ENCODE data around the gene PEPD.
"Not testable (repeated sequence)": the region's sequence is repeated elsewhere in the genome, so short reads cannot be mapped to it uniquely, and the experiment has no call there.

DNA sequence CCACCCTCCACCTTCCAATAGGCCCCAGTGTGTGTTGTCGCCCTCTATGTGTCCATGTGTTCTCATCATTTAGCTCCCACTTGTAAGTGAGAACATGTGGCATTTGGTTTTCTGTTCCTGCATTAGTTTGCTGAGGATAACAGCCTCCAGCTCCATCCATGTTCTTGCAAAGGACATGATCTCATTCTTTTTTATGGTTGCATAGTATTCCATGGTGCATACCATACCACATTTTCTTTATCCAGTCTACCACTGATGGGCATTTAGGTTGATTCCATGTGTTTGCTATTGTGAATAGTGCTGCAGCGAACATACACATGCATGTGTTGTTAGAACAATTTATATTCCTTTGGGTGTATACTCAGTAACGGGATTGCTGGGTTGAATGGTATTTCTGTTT, 42.0 kb downstream of the PEPD start:
- not testable (repeated sequence) for TF ChIP-seq KAT7 (CRISPR knock-in tag; IDR thresholded peaks at IDR 0.05; ENCODE audit: borderline replicate concordance); FOXP1 (CRISPR knock-in tag; IDR thresholded peaks at IDR 0.05; ENCODE audit: borderline replicate concordance); RELA (CRISPR knock-in tag; IDR thresholded peaks at IDR 0.05; ENCODE audit: borderline replicate concordance); ESRRA (CRISPR knock-in tag; IDR thresholded peaks at IDR 0.05; ENCODE audit: borderline replicate concordance); SP1 (CRISPR knock-in tag; conservative IDR thresholded peaks at IDR 0.05); USF2 (CRISPR knock-in tag; IDR thresholded peaks at IDR 0.05)
- TF ChIP-seq, protein P1, sequence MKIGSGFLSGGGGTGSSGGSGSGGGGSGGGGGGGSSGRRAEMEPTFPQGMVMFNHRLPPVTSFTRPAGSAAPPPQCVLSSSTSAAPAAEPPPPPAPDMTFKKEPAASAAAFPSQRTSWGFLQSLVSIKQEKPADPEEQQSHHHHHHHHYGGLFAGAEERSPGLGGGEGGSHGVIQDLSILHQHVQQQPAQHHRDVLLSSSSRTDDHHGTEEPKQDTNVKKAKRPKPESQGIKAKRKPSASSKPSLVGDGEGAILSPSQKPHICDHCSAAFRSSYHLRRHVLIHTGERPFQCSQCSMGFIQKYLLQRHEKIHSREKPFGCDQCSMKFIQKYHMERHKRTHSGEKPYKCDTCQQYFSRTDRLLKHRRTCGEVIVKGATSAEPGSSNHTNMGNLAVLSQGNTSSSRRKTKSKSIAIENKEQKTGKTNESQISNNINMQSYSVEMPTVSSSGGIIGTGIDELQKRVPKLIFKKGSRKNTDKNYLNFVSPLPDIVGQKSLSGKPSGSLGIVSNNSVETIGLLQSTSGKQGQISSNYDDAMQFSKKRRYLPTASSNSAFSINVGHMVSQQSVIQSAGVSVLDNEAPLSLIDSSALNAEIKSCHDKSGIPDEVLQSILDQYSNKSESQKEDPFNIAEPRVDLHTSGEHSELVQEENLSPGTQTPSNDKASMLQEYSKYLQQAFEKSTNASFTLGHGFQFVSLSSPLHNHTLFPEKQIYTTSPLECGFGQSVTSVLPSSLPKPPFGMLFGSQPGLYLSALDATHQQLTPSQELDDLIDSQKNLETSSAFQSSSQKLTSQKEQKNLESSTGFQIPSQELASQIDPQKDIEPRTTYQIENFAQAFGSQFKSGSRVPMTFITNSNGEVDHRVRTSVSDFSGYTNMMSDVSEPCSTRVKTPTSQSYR (CRISPR knock-in tag; IDR thresholded peaks at IDR 0.05): not testable (repeated sequence)
- TF ChIP-seq, protein P2, sequence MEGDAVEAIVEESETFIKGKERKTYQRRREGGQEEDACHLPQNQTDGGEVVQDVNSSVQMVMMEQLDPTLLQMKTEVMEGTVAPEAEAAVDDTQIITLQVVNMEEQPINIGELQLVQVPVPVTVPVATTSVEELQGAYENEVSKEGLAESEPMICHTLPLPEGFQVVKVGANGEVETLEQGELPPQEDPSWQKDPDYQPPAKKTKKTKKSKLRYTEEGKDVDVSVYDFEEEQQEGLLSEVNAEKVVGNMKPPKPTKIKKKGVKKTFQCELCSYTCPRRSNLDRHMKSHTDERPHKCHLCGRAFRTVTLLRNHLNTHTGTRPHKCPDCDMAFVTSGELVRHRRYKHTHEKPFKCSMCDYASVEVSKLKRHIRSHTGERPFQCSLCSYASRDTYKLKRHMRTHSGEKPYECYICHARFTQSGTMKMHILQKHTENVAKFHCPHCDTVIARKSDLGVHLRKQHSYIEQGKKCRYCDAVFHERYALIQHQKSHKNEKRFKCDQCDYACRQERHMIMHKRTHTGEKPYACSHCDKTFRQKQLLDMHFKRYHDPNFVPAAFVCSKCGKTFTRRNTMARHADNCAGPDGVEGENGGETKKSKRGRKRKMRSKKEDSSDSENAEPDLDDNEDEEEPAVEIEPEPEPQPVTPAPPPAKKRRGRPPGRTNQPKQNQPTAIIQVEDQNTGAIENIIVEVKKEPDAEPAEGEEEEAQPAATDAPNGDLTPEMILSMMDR (IDR thresholded peaks at IDR 0.05): not testable (repeated sequence)

All from WTC11 (cell line).